GM10847 (cell line): ENCODE measurements around the gene TRAPPC2B.
A peak's percentile ranks its signal among the peaks of the same experiment; 100 is the strongest.

Experiments
- POLR2A ChIP-seq: IDR thresholded peaks from 2 replicates; pipeline ENCODE4 v1.6.1; 2011; ENCODE audit not compliant: insufficient read length; ENCODE audit errors: extremely low read depth

TRAPPC2B gene

DNA sequence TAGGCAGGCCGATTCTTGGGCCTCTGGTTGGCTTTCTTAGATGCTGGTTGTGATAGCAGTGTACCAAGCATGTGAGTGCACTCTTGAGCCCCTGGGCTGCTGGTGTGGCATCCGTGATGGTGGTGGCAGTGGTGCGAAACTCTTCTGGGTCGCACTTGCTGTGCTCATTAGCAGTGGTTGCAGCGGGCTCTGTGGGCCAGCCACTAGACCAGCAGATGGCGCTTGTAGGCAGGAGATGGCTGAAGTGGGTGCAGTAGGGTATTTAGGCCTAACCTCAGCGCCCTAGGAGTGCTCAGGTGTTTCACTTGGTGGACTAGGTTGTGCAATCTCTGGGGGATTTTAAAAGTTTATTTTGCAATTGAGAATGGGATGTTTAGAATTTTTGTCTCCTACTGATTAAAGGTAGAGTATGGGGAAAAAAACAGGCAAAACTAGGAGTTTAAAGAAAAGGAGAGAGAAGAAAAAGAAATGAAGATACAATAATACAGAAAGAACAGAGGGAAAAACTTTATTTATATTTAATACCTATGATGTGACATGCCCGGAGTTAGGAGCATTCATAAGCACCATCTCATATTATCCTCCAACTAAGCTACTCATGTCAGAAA, 43.3 kb downstream of the TRAPPC2B start:
- no peak for TF ChIP-seq POLR2A

GRCh38 chr19:57410877-57411671, 47.7 kb downstream of the TRAPPC2B start, which contains the start of gene ZNF17:
Gene ZNF17, plus strand, starts transcription at chr19:57411161. Its CDS starts 2,455 bp downstream, at chr19:57413616.
- peak; percentile 52 for TF ChIP-seq POLR2A
